ENCODE data around the gene CDHR2. TPM values are rescaled to one million over a fixed set of nuclear protein-coding genes. Genes with fewer than 3 reads are reported as not detected.

Gene CDHR2
- total RNA-seq, 2 donors from 2014 or later = 1.3 TPM; not detected in 1

- DNase-seq (no peak), ATAC-seq (no peak)
- Histone ChIP-seq H3K9me3 (no peaks in the 10 kb centered on the region), H3K36me3 (replicated peaks in 1 of 2; ENCODE audit: insufficient read depth in 1 of 2, low read depth in 2 of 2) (no peaks in the 10 kb centered on the region), H3K27ac (no peak overlapping the region), H3K4me1 (no peaks in the 10 kb centered on the region), H3K27me3 (no peaks in the 10 kb centered on the region), H3K4me3 (no peak overlapping the region)
- TF ChIP-seq, protein P1, sequence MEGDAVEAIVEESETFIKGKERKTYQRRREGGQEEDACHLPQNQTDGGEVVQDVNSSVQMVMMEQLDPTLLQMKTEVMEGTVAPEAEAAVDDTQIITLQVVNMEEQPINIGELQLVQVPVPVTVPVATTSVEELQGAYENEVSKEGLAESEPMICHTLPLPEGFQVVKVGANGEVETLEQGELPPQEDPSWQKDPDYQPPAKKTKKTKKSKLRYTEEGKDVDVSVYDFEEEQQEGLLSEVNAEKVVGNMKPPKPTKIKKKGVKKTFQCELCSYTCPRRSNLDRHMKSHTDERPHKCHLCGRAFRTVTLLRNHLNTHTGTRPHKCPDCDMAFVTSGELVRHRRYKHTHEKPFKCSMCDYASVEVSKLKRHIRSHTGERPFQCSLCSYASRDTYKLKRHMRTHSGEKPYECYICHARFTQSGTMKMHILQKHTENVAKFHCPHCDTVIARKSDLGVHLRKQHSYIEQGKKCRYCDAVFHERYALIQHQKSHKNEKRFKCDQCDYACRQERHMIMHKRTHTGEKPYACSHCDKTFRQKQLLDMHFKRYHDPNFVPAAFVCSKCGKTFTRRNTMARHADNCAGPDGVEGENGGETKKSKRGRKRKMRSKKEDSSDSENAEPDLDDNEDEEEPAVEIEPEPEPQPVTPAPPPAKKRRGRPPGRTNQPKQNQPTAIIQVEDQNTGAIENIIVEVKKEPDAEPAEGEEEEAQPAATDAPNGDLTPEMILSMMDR (IDR thresholded peaks at IDR 0.05) = no peak
- TF ChIP-seq POLR2A (IDR thresholded peaks at IDR 0.05) = no peak
- 38 to 42% methylated on average over 6 of the region's 6 CpGs for WGBS, 2 donors
- intact Hi-C loops (cut with DNase I) = loop anchor here (10.0 kb wide), 1 partner anchor 835 kb away; no protein-coding TSS in a partner anchor
Measured at GRCh38 chr5:176570044-176570443, 20.9 kb downstream of the CDHR2 start.

GRCh38 chr5:176573564-176574296 lies 24.6 kb downstream of the CDHR2 start:
- intact Hi-C loops (cut with DNase I) = loop anchor here (10.0 kb wide), 1 partner anchor 839 kb away; no protein-coding TSS in a partner anchor

DNA sequence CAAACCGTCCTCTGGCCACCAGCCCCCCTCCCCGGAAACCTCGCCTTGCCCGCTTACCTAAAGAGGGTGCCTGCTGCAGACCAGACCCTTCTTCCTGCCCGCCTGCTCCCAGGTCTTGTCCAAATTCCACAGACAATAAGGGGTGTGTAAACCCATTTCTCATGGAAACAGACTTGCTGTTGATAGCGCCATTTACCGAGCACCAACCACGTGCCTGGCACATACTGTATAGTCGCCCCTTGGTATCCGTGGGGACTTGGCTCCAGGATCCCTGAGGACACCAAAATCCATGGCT lies 25.1 kb downstream of the CDHR2 start:
- Histone ChIP-seq H3K9me3 (no peaks in the 10 kb centered on the region), H3K4me1 (no peaks in the 10 kb centered on the region), H3K27ac (no peak overlapping the region), H3K36me3 (replicated peaks in 1 of 2; ENCODE audit: insufficient read depth in 1 of 2, low read depth in 2 of 2) (no peaks in the 10 kb centered on the region), H3K27me3 (no peaks in the 10 kb centered on the region), H3K4me3 (no peak overlapping the region)
- intact Hi-C loops (cut with DNase I) = loop anchor here (10.0 kb wide), 1 partner anchor 839 kb away; no protein-coding TSS in a partner anchor
- 29 to 31% methylated on average over 8 to 10 of the region's 10 CpGs for WGBS, 2 donors
- no peak for TF ChIP-seq POLR2A (IDR thresholded peaks at IDR 0.05)
- TF ChIP-seq, protein P1 (IDR thresholded peaks at IDR 0.05) = no peak
- ATAC-seq (no peak), DNase-seq (no peak)

More at GRCh38 chr5:176573564-176574296, 24.6 kb downstream of the CDHR2 start:
- no peak overlapping the region for H3K4me3 ChIP-seq
- TF ChIP-seq, protein P1 (IDR thresholded peaks at IDR 0.05) = peak; percentile 53 to 77 (median 67)
- TF ChIP-seq POLR2A (IDR thresholded peaks at IDR 0.05) = no peak
- 27 to 69% methylated on average over 5 to 18 of the region's 18 CpGs for WGBS, 2 donors
- peak; percentile 54 to 79 (median 66) for DNase-seq
- no peaks in the 10 kb centered on the region for H3K9me3 ChIP-seq
- no peaks in the 10 kb centered on the region for H3K36me3 ChIP-seq (replicated peaks in 1 of 2; ENCODE audit: insufficient read depth in 1 of 2, low read depth in 2 of 2)
- no peaks in the 10 kb centered on the region for H3K4me1 ChIP-seq
- no peak overlapping the region for H3K27ac ChIP-seq
- ATAC-seq = peak; percentile 67
- no peaks in the 10 kb centered on the region for H3K27me3 ChIP-seq

GRCh38 chr5:176575066-176575465 lies 25.9 kb downstream of the CDHR2 start:
- no peak for DNase-seq
- intact Hi-C loops (cut with DNase I) = loop anchor here (10.0 kb wide), 1 partner anchor 840 kb away; no protein-coding TSS in a partner anchor
- H3K4me1 ChIP-seq = no peaks in the 10 kb centered on the region
- H3K9me3 ChIP-seq = no peaks in the 10 kb centered on the region
- no peak overlapping the region for H3K27ac ChIP-seq
- no peak for ATAC-seq
- H3K27me3 ChIP-seq = no peaks in the 10 kb centered on the region
- no peaks in the 10 kb centered on the region for H3K36me3 ChIP-seq (replicated peaks in 1 of 2; ENCODE audit: insufficient read depth in 1 of 2, low read depth in 2 of 2)
- 51 to 70% methylated on average over 3 to 14 of the region's 14 CpGs for WGBS, 2 donors
- TF ChIP-seq POLR2A (IDR thresholded peaks at IDR 0.05) = no peak
- TF ChIP-seq, protein P1 (IDR thresholded peaks at IDR 0.05) = no peak
- H3K4me3 ChIP-seq = no peak overlapping the region
